Measurements from ENCODE around the gene GNA12.
"Not testable (repeated sequence)": the region's sequence is repeated elsewhere in the genome, so short reads cannot be mapped to it uniquely, and the experiment has no call there.

GNA12 gene

DNA sequence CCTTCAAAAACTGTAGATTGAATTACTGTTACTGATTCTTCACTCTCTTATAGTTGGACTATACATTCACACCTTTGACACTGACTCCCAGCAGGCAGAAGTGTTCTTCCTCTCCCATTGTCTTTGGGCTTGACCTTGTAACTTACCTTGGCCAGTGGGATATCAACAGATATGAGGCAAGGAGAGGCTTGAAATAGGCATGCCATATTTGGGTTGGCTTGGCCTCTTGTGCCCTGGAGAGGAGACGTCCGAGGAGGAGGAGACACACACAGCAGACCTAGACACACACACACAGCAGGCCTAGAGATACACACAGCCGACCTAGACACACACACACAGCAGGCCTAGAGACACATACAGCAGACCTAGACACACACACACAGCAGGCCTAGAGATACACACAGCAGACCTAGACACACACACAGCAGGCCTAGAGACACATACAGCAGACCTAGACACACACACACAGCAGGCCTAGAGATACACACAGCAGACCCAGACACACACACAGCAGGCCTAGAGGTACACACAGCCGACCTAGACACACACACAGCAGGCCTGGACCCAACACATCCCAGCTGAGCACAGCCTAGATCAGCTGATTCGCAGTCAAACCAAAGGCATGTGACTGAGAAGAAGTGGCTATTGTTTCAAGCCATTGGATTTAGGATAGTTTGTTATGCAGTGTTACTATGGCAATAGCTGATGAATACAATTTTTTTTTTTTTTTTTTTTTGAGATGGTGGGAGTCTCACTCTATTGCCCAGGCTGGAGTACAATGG lies 12.5 kb upstream of the GNA12 start:
- CTCF ChIA-PET: interaction anchor here (1.1 kb wide), 2 partner anchors 9 to 185 kb away, joined by 3 to 4 read pairs; no protein-coding TSS in a partner anchor
- DNase-seq (ENCODE audit: low read depth, low spot score): no peak
- H3K4me3 ChIP-seq (ENCODE audit: low read depth, low read length): no peak overlapping the region
- TF ChIP-seq, protein P1, sequence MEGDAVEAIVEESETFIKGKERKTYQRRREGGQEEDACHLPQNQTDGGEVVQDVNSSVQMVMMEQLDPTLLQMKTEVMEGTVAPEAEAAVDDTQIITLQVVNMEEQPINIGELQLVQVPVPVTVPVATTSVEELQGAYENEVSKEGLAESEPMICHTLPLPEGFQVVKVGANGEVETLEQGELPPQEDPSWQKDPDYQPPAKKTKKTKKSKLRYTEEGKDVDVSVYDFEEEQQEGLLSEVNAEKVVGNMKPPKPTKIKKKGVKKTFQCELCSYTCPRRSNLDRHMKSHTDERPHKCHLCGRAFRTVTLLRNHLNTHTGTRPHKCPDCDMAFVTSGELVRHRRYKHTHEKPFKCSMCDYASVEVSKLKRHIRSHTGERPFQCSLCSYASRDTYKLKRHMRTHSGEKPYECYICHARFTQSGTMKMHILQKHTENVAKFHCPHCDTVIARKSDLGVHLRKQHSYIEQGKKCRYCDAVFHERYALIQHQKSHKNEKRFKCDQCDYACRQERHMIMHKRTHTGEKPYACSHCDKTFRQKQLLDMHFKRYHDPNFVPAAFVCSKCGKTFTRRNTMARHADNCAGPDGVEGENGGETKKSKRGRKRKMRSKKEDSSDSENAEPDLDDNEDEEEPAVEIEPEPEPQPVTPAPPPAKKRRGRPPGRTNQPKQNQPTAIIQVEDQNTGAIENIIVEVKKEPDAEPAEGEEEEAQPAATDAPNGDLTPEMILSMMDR (IDR thresholded peaks at IDR 0.05; ENCODE audit: insufficient read depth, low read length, missing control alignments): no peak
- POLR2A ChIA-PET: no interaction called here

DNA sequence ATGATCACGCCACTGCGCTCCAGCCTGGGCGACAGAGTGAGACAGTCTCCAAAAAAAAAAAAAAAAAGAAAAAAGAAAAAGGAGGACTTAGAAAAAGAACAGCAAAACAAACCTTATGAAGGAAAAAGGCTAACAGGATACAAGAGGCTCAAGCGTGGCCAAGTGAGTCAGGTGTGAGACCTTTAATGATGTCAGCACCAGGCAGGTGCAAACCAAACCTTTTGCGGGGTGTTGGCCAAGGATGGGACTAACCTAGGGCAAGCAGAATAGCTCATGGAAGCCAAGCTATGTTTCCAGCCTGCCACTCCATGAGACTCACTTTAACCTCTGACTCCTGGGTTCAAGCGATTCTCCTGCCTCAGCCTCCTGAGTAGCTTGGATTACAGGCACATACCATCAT lies 11.3 kb upstream of the GNA12 start:
- POLR2A ChIA-PET: no interaction called here
- no peak for DNase-seq (ENCODE audit: low read depth, low spot score)
- TF ChIP-seq, protein P1 (IDR thresholded peaks at IDR 0.05; ENCODE audit: insufficient read depth, low read length, missing control alignments): no peak
- no peak overlapping the region for H3K4me3 ChIP-seq (ENCODE audit: low read depth, low read length)
- CTCF ChIA-PET: interaction anchor here (1.9 kb wide), 1 partner anchor 10 kb away, joined by 14 read pairs; no protein-coding TSS in a partner anchor

DNA sequence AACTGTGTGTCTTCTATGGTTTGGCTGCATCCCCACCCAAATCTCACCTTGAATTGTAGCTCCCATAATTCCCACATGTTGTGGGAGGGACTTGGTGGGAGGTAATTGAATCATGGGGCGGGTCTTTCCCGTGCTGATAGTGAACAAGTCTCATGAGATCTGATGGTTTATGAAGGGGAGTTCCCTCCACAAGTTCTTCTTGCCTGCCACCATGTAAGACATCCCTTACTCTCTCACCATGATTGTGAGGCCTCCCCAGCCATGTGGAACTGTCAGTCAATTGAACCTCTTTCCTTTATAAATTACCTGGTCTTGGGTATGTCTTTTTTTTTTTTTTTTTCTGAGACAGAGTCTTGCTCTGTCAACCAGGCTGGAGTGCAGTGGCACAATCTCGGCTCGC lies 9.4 kb upstream of the GNA12 start:
- POLR2A ChIA-PET; H3K4me3 ChIP-seq (ENCODE audit: low read depth, low read length); DNase-seq (ENCODE audit: low read depth, low spot score): not testable (repeated sequence)
- CTCF ChIA-PET: interaction anchor here (1.5 to 2.7 kb wide), 2 partner anchors 11 to 144 kb away, joined by 5 to 22 read pairs; no protein-coding TSS in a partner anchor

DNA sequence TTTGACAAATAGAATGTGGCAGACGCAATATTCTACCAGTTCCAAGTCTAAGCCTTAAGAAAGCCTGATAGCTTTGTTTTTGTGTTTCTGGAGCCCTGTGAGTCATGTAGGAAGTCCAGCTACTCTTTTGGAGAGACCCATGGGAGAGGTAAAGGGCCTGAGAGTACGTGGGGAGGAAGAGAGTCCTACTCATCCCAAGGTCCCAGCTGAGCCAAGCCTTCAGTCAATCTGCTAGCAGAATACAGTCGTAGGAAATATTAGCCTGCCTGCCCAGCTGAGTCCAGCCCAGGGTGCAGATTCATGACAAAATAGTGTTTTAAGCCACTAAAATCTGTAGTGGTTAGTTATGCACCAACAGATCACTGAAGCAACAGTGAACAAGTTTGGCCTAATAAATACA lies 9.0 kb upstream of the GNA12 start:
- TF ChIP-seq, protein P1 (IDR thresholded peaks at IDR 0.05; ENCODE audit: insufficient read depth, low read length, missing control alignments): no peak
- ChIA-PET POLR2A (no interaction called here), CTCF (interaction anchor here (1.5 to 2.7 kb wide), 2 partner anchors 12 to 143 kb away, joined by 5 to 22 read pairs; no protein-coding TSS in a partner anchor)
- DNase-seq (ENCODE audit: low read depth, low spot score): no peak
- no peak overlapping the region for H3K4me3 ChIP-seq (ENCODE audit: low read depth, low read length)

DNA sequence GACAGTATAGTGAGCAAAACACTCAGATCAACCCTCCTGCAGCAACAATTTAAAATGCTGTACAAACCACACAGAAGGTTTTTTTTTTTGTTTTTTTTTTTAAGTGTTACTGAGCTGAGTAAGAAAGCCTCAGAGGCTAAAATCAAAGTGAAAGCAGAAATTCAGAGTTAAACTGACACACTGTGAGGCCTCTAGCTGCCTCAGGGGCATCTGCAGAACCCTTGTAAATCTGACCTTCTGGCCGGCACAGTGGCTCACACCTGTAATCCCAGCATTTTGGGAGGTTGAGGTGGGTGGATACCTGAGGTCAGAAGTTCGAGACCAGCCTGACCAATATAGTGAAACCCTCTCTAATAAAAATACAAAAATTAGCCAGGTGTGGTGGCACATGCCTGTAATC lies 7.4 kb upstream of the GNA12 start:
- ChIA-PET CTCF (interaction anchor here (2.7 kb wide), 1 partner anchor 13 kb away, joined by 22 read pairs; no protein-coding TSS in a partner anchor), POLR2A (no interaction called here)
- DNase-seq (ENCODE audit: low read depth, low spot score): no peak

DNA sequence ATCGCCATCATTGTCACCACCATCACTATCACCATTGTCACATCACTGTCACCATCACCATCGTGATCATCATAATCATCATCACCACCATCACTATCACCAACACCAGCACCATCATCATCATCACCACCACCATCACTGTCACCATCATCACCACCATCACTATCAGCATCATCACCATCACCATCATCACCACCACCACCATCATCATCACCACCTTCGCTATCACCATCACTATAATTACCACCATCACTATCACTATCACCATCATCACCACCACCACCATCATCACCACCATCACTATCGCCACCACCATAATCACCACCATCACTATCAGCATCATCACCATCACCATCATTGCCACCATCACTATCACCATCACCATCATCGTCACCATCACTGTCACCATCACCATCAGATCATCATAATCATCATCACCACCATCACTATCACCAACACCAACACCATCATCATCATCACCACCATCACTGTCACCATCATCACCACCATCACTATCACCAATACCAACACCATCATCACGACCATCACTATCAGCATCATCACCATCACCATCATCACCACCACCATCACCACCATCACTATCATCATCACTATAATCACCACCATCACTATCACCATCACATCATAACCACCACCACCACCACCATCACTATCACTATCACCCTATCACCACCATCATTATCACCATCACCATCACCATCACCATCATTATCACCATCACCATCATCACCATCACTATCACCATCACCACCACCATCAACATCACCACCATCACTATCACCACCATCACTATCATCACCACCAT lies 6.0 kb upstream of the GNA12 start:
- DNase-seq (ENCODE audit: low read depth, low spot score): no peak
- ChIA-PET CTCF (interaction anchor here (3.1 kb wide), 1 partner anchor 14 kb away, joined by 24 read pairs; no protein-coding TSS in a partner anchor), POLR2A (no interaction called here)
- no peak overlapping the region for H3K4me3 ChIP-seq (ENCODE audit: low read depth, low read length)
- TF ChIP-seq, protein P1 (IDR thresholded peaks at IDR 0.05; ENCODE audit: insufficient read depth, low read length, missing control alignments): no peak

More for the DNA sequence above, 7.4 kb upstream of the GNA12 start:
- TF ChIP-seq, protein P1 (IDR thresholded peaks at IDR 0.05; ENCODE audit: insufficient read depth, low read length, missing control alignments): no peak
- H3K4me3 ChIP-seq (ENCODE audit: low read depth, low read length): no peak overlapping the region
